Uterus (tissue), 4 donors: ENCODE data around the gene C2CD3. TPM values are rescaled to one million over a fixed set of nuclear protein-coding genes. Genes with fewer than 3 reads are reported as not detected.
"Not testable (repeated sequence)": the region's sequence is repeated elsewhere in the genome, so short reads cannot be mapped to it uniquely, and the experiment has no call there.

Source experiments
- DNase-seq, 2 donors: peaks; one replicate each; pipeline ENCODE4 v3.0.0-alpha.2; 2019 to 2020
- H3K27ac ChIP-seq, 2 donors: fragments of 200-600 bp; sonication (generic); 1 replicate in 1 of 2; 2 replicates in 1 of 2; pipeline ENCODE4 v1.5.1; 2016 to 2018
- H3K27me3 ChIP-seq, 2 donors: fragments of 200-600 bp; sonication (generic); one replicate each; pipeline ENCODE4 v1.5.1; 2018 to 2019; ENCODE audit warnings: control low read depth in 1 of 2
- H3K36me3 ChIP-seq, 2 donors: fragments of 200-600 bp; sonication (generic); one replicate each; pipeline ENCODE4 v1.5.1; 2019; ENCODE audit warnings: control low read depth in 1 of 2
- H3K4me1 ChIP-seq, 2 donors: fragments of 200-600 bp; sonication (generic); one replicate each; pipeline ENCODE4 v1.5.1; 2018 to 2019; ENCODE audit warnings: control low read depth in 1 of 2
- H3K4me3 ChIP-seq, 2 donors: fragments of 200-600 bp; sonication (generic); 1 replicate in 1 of 2; 2 replicates in 1 of 2; pipeline ENCODE4 v1.5.1; 2018 to 2019; ENCODE audit warnings: mild to moderate bottlenecking in 1 of 2
- H3K9me3 ChIP-seq, 2 donors: fragments of 200-600 bp; sonication (generic); one replicate each; pipeline ENCODE4 v1.5.1; 2019; ENCODE audit warnings: control low read depth in 1 of 2
- CTCF ChIP-seq, 4 experiments: fragments of 200-600 bp in 2 of 4; fragments of 450-650 bp in 2 of 4; sonication (generic) in 2 of 4; IDR thresholded peaks; one replicate each; pipeline ENCODE4 v1.5.1; 2016 to 2019; ENCODE audit warnings: antibody characterized with exemption in 4 of 4, mild to moderate bottlenecking in 2 of 4, moderate library complexity in 1 of 4
- POLR2A ChIP-seq, 2 donors: fragments of 450-650 bp; IDR thresholded peaks; one replicate each; pipeline ENCODE4 v1.6.1; 2016; ENCODE audit warnings: antibody characterized with exemption in 2 of 2, mild to moderate bottlenecking in 1 of 2, moderate library complexity in 1 of 2
- intact Hi-C: fragments of 100-400 bp; cut with DNase I; formaldehyde crosslinking; loops from one replicate; pipeline ENCODE4 v1.15.1; 2023; ENCODE audit warnings: low total_unique reads
- total RNA-seq, 4 donors: library from RNA; depleted of rRNA in 3 of 4; stranded (reverse); fragments of >200 nt in 3 of 4; gene quantifications; one replicate each; pipeline versions ENCODE4 v1.1.0 to v1.2.4, GENCODE V29; 2014 to 2023
- donor health status: DM: yes; HTN: yes; CAD: no.

C2CD3 gene
- total RNA-seq, 4 donors from 2014 or later: 22.5 to 347 (median 29.5) TPM

- H3K27me3 ChIP-seq: no peaks in the 10 kb centered on the region
- no peak for DNase-seq
- H3K27ac ChIP-seq: no peak overlapping the region
- no peaks in the 10 kb centered on the region for H3K9me3 ChIP-seq
- intact Hi-C loops: no loop called here
- TF ChIP-seq CTCF (IDR thresholded peaks at IDR 0.05) (no peak), POLR2A (IDR thresholded peaks at IDR 0.05) (no peak)
- no peaks in the 10 kb centered on the region for H3K36me3 ChIP-seq
- H3K4me3 ChIP-seq: no peak overlapping the region
- no peaks in the 10 kb centered on the region for H3K4me1 ChIP-seq
Measured at GRCh38 chr11:74147199-74147929, 23.4 kb downstream of the C2CD3 start.

- H3K36me3 ChIP-seq: no peaks in the 10 kb centered on the region
- no peaks in the 10 kb centered on the region for H3K4me1 ChIP-seq
- TF ChIP-seq POLR2A (IDR thresholded peaks at IDR 0.05): no peak
- no peak for TF ChIP-seq CTCF (IDR thresholded peaks at IDR 0.05)
- no peaks in the 10 kb centered on the region for H3K9me3 ChIP-seq
- no peak for DNase-seq
- no peak overlapping the region for H3K27ac ChIP-seq
- H3K4me3 ChIP-seq: no peak overlapping the region
- H3K27me3 ChIP-seq: no peaks in the 10 kb centered on the region
- intact Hi-C loops: no loop called here
Measured at GRCh38 chr11:74144592-74144991, 26.2 kb downstream of the C2CD3 start.

DNA sequence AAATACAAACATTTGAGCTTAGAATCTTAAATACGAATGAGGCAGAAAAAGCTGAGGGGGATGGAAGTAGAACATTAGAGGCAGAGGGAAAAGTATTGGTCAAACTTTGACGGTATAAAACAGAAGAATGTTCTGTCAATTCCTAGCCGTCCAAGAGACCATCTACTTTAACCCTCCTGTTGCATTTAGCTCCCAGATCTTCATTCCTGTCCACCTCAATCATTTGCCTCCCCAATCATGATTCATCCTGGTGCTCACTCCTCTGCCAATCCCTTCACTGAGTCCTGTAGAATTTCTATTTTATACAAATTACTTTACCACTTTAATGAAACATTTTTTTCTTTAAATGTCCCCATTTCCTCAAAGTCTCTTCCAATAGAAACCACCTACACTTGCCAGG lies 28.2 kb downstream of the C2CD3 start:
- TF ChIP-seq POLR2A (IDR thresholded peaks at IDR 0.05) (no peak), CTCF (IDR thresholded peaks at IDR 0.05) (no peak)
- Histone ChIP-seq H3K9me3 (no peaks in the 10 kb centered on the region), H3K27me3 (no peaks in the 10 kb centered on the region), H3K4me1 (no peaks in the 10 kb centered on the region), H3K4me3 (no peak overlapping the region), H3K36me3 (no peaks in the 10 kb centered on the region), H3K27ac (no peak overlapping the region)
- DNase-seq: no peak
- intact Hi-C loops: no loop called here

DNA sequence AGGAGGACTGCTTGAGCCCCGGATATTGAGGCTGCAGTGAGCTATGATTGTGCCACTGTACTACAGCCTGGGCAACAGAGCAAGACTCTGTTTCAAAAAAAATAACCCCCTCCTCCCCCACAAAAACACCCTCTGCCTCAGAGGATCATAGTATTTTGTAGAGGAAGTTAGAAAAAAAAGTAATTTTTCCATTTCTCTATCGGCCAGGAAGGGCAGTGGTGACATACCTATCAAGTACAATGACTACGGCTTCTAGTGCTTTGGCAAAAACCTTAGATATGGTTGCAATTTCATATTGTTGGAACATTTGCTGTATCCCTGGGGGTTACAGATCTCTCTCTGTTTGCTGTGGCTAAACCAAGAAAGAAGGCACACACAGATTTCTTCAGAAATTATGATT lies 28.9 kb downstream of the C2CD3 start:
- Histone ChIP-seq H3K27ac (no peak overlapping the region), H3K27me3 (no peaks in the 10 kb centered on the region), H3K36me3 (no peaks in the 10 kb centered on the region), H3K4me3 (no peak overlapping the region), H3K9me3 (no peaks in the 10 kb centered on the region), H3K4me1 (no peaks in the 10 kb centered on the region)
- intact Hi-C loops: no loop called here
- DNase-seq: no peak
- TF ChIP-seq POLR2A (IDR thresholded peaks at IDR 0.05) (no peak), CTCF (IDR thresholded peaks at IDR 0.05) (no peak)

DNA sequence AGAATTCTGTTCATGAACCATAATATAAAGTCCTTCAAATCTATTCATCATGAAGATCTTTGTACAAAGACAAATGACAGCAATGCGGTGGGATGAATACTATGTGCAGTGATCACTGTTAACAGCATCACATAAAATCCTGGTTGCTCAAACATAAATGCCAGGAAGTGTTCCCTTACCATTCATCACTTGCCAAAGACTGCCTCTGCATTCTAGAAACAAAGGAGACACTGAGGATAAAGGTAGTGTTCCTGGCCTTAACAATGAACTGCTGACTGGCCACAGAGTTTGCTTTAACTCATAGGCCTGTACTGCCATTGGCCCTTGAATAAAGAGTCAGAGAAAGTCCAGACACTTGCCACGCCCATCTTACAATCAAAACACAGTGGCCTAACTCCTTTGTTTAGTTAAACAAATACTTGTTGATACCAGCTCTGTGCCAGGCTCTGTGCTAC lies 29.5 kb downstream of the C2CD3 start:
- Histone ChIP-seq H3K27ac (no peak overlapping the region), H3K27me3 (no peaks in the 10 kb centered on the region), H3K9me3 (no peaks in the 10 kb centered on the region), H3K36me3 (no peaks in the 10 kb centered on the region), H3K4me1 (no peaks in the 10 kb centered on the region), H3K4me3 (no peak overlapping the region)
- TF ChIP-seq CTCF (IDR thresholded peaks at IDR 0.05): no peak
- TF ChIP-seq POLR2A (IDR thresholded peaks at IDR 0.05): no peak
- intact Hi-C loops: no loop called here
- DNase-seq: no peak

DNA sequence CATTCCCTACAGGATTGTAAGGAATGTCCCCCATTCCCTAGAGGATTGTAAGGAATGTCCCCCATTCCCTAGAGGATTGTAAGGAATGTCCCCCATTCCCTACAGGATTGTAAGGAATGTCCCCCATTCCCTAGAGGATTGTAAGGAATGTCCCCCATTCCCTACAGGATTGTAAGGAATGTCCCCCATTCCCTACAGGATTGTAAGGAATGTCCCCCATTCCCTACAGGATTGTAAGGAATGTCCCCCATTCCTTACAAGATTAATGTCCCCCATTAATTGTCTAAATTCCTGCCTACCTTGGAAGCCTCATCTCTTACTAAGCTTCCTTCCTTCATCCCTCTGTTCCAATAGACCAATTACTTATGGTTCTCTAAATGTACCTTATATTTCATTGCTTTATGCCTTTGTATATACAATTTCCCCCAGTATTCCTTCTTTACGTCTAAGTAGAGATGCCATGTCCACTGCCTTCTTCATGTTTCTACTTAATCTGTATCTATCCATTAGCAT lies 30.8 kb downstream of the C2CD3 start:
- intact Hi-C loops, H3K4me3 ChIP-seq, H3K27ac ChIP-seq, H3K27me3 ChIP-seq, H3K36me3 ChIP-seq, H3K4me1 ChIP-seq, DNase-seq, H3K9me3 ChIP-seq: not testable (repeated sequence)
